Prostate gland (tissue), 2 donors: ENCODE measurements around the gene RASD2.

Source experiments
- POLR2A ChIP-seq: fragments of 450-650 bp; IDR thresholded peaks from one replicate; pipeline ENCODE4 v1.6.1; 2016; ENCODE audit warnings: antibody characterized with exemption, mild to moderate bottlenecking
- POLR2AphosphoS5 ChIP-seq: sonication (generic); formaldehyde crosslinking; IDR thresholded peaks from one replicate; pipeline ENCODE4 v1.6.1; 2017; ENCODE audit warnings: antibody characterized with exemption
- TF ChIP-seq, protein P1 (sequence below), 4 experiments: fragments of 200-600 bp in 2 of 4; fragments of 450-650 bp in 2 of 4; sonication (generic) in 2 of 4; IDR thresholded peaks; 1 replicate in 3 of 4; 2 replicates in 1 of 4; pipeline ENCODE4 v1.5.1; 2016 to 2019; ENCODE audit warnings: antibody characterized with exemption in 4 of 4, mild to moderate bottlenecking in 2 of 4, moderate library complexity in 2 of 4

DNA sequence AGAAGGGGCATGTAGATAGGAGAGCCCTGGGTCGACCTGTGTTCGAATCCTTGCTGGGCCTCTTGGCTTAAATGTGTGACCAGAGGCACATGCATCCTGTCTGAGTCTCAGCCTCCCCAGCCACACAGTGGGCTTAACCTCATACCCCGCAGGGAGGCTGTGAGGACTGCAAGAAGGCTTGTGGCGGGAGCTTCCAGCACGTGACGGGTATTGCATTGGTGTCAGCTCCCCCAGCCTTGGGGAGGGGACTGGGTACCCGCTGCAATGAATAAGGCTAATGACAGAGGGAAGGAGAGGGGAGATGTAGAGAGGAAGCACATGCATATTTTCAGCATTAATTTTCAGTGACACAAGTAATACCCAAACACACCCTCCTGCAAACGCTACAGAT, 8.1 kb downstream of the RASD2 start:
- TF ChIP-seq, protein P1, sequence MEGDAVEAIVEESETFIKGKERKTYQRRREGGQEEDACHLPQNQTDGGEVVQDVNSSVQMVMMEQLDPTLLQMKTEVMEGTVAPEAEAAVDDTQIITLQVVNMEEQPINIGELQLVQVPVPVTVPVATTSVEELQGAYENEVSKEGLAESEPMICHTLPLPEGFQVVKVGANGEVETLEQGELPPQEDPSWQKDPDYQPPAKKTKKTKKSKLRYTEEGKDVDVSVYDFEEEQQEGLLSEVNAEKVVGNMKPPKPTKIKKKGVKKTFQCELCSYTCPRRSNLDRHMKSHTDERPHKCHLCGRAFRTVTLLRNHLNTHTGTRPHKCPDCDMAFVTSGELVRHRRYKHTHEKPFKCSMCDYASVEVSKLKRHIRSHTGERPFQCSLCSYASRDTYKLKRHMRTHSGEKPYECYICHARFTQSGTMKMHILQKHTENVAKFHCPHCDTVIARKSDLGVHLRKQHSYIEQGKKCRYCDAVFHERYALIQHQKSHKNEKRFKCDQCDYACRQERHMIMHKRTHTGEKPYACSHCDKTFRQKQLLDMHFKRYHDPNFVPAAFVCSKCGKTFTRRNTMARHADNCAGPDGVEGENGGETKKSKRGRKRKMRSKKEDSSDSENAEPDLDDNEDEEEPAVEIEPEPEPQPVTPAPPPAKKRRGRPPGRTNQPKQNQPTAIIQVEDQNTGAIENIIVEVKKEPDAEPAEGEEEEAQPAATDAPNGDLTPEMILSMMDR (IDR thresholded peaks at IDR 0.05) = no peak
- TF ChIP-seq POLR2A (no peak), POLR2AphosphoS5 (no peak)
